DND-41 (cell line): Measurements from ENCODE around the gene ZBED1.

Experiments
- CTCF ChIP-seq: IDR thresholded peaks from 2 replicates; pipeline ENCODE4 v1.5.1; 2012; ENCODE audit warnings: borderline replicate concordance, low read length, moderate library complexity, mild to moderate bottlenecking; ENCODE audit not compliant: poor library complexity, severe bottlenecking; ENCODE audit errors: extremely low read depth
- EZH2 ChIP-seq: IDR thresholded peaks from 3 replicates; pipeline ENCODE4 v1.6.1; 2012; ENCODE audit warnings: borderline replicate concordance, low read depth, mild to moderate bottlenecking, moderate library complexity, low read length, inconsistent platforms; ENCODE audit not compliant: severe bottlenecking

GRCh38 chrX:2474963-2475726 is 25.6 kb downstream of the ZBED1 start:
- TF ChIP-seq CTCF, result no peak
- TF ChIP-seq EZH2, result no peak
